ENCODE data around the gene CD40LG.

The CD40LG gene

GRCh38 chrX:136691028-136691809 lies 43.3 kb downstream of the CD40LG start:
- Histone ChIP-seq H4K8ac (ENCODE audit: low read depth, low read length) (no peak overlapping the region), H4K5ac (ENCODE audit: low read length) (no peak overlapping the region), H3K4me2 (ENCODE audit: low read length) (no peak overlapping the region), H3K79me1 (ENCODE audit: low read length) (no peaks in the 10 kb centered on the region), H2BK5ac (ENCODE audit: low read length) (no peak overlapping the region), H3K4me3 (ENCODE audit: low read length) (no peak overlapping the region), H3K23ac (ENCODE audit: low read length) (no peak overlapping the region), H3K79me2 (ENCODE audit: control insufficient read depth, insufficient read depth, low read length) (no peaks in the 10 kb centered on the region), H3K18ac (ENCODE audit: low read length) (no peak overlapping the region), H3K4ac (ENCODE audit: low read depth, low read length) (no peak overlapping the region), H3K27ac (ENCODE audit: low read depth, low read length) (no peak overlapping the region), H3K56ac (ENCODE audit: low read length) (no peak overlapping the region), H2BK120ac (ENCODE audit: low read depth, low read length) (no peak overlapping the region), H3K36me3 (ENCODE audit: control insufficient read depth, insufficient read depth, low read length) (no peaks in the 10 kb centered on the region), H3K9ac (ENCODE audit: low read length) (no peak overlapping the region), H2AK5ac (ENCODE audit: low read length) (no peak overlapping the region), H2BK15ac (replicated peaks; ENCODE audit: low read depth) (no peak overlapping the region), H3K4me1 (ENCODE audit: control insufficient read depth, low read depth, low read length) (no peaks in the 10 kb centered on the region), H3K27me3 (ENCODE audit: insufficient read depth, low read length, poor library complexity) (no peaks in the 10 kb centered on the region)
- whole genome bisulfite sequencing (ENCODE audit: extremely low coverage, insufficient coverage, low lambda C conversion rate): no CpG with 5 or more reads among the region's 3 CpGs
- no peak for DNase-seq

GRCh38 chrX:136692271-136692670 lies 44.3 kb downstream of the CD40LG start:
- Histone ChIP-seq H3K23ac (ENCODE audit: low read length) (no peak overlapping the region), H3K4me3 (ENCODE audit: low read length) (no peak overlapping the region), H3K79me2 (ENCODE audit: control insufficient read depth, insufficient read depth, low read length) (no peaks in the 10 kb centered on the region), H2BK120ac (ENCODE audit: low read depth, low read length) (no peak overlapping the region), H2AK5ac (ENCODE audit: low read length) (no peak overlapping the region), H3K9ac (ENCODE audit: low read length) (no peak overlapping the region), H2BK5ac (ENCODE audit: low read length) (no peak overlapping the region), H2BK15ac (replicated peaks; ENCODE audit: low read depth) (no peak overlapping the region), H3K79me1 (ENCODE audit: low read length) (no peaks in the 10 kb centered on the region), H3K56ac (ENCODE audit: low read length) (no peak overlapping the region), H3K27me3 (ENCODE audit: insufficient read depth, low read length, poor library complexity) (no peaks in the 10 kb centered on the region), H3K4me1 (ENCODE audit: control insufficient read depth, low read depth, low read length) (no peaks in the 10 kb centered on the region), H3K27ac (ENCODE audit: low read depth, low read length) (no peak overlapping the region), H4K8ac (ENCODE audit: low read depth, low read length) (no peak overlapping the region), H3K4ac (ENCODE audit: low read depth, low read length) (no peak overlapping the region), H4K5ac (ENCODE audit: low read length) (no peak overlapping the region), H3K18ac (ENCODE audit: low read length) (no peak overlapping the region), H3K36me3 (ENCODE audit: control insufficient read depth, insufficient read depth, low read length) (no peaks in the 10 kb centered on the region), H3K4me2 (ENCODE audit: low read length) (no peak overlapping the region)
- DNase-seq: no peak
- whole genome bisulfite sequencing (ENCODE audit: extremely low coverage, insufficient coverage, low lambda C conversion rate): no CpG with 5 or more reads among the region's 4 CpGs

- Histone ChIP-seq H3K79me1 (ENCODE audit: low read length) (no peaks in the 10 kb centered on the region), H3K9ac (ENCODE audit: low read length) (no peak overlapping the region), H4K8ac (ENCODE audit: low read depth, low read length) (no peak overlapping the region), H3K18ac (ENCODE audit: low read length) (no peak overlapping the region), H3K23ac (ENCODE audit: low read length) (no peak overlapping the region), H3K79me2 (ENCODE audit: control insufficient read depth, insufficient read depth, low read length) (no peaks in the 10 kb centered on the region), H2BK15ac (replicated peaks; ENCODE audit: low read depth) (no peak overlapping the region), H2BK5ac (ENCODE audit: low read length) (no peak overlapping the region), H3K4ac (ENCODE audit: low read depth, low read length) (no peak overlapping the region), H3K56ac (ENCODE audit: low read length) (no peak overlapping the region), H2BK120ac (ENCODE audit: low read depth, low read length) (no peak overlapping the region), H3K4me1 (ENCODE audit: control insufficient read depth, low read depth, low read length) (no peaks in the 10 kb centered on the region), H2AK5ac (ENCODE audit: low read length) (no peak overlapping the region), H3K27ac (ENCODE audit: low read depth, low read length) (no peak overlapping the region), H4K5ac (ENCODE audit: low read length) (no peak overlapping the region), H3K36me3 (ENCODE audit: control insufficient read depth, insufficient read depth, low read length) (no peaks in the 10 kb centered on the region), H3K27me3 (ENCODE audit: insufficient read depth, low read length, poor library complexity) (no peaks in the 10 kb centered on the region), H3K4me3 (ENCODE audit: low read length) (no peak overlapping the region), H3K4me2 (ENCODE audit: low read length) (no peak overlapping the region)
- no CpG with 5 or more reads among the region's 8 CpGs for WGBS (ENCODE audit: extremely low coverage, insufficient coverage, low lambda C conversion rate)
- DNase-seq: peak; percentile 38
These were observed 46.6 kb downstream of the CD40LG start for GRCh38 chrX:136694431-136695087.

- Histone ChIP-seq H2BK5ac (ENCODE audit: low read length) (no peak overlapping the region), H3K18ac (ENCODE audit: low read length) (no peak overlapping the region), H3K56ac (ENCODE audit: low read length) (no peak overlapping the region), H4K5ac (ENCODE audit: low read length) (no peak overlapping the region), H3K27ac (ENCODE audit: low read depth, low read length) (no peak overlapping the region), H3K79me2 (ENCODE audit: control insufficient read depth, insufficient read depth, low read length) (no peaks in the 10 kb centered on the region), H3K4me1 (ENCODE audit: control insufficient read depth, low read depth, low read length) (no peaks in the 10 kb centered on the region), H2BK15ac (replicated peaks; ENCODE audit: low read depth) (no peak overlapping the region), H3K23ac (ENCODE audit: low read length) (no peak overlapping the region), H3K9ac (ENCODE audit: low read length) (no peak overlapping the region), H2BK120ac (ENCODE audit: low read depth, low read length) (no peak overlapping the region), H3K4ac (ENCODE audit: low read depth, low read length) (no peak overlapping the region), H3K4me2 (ENCODE audit: low read length) (no peak overlapping the region), H3K79me1 (ENCODE audit: low read length) (no peaks in the 10 kb centered on the region), H2AK5ac (ENCODE audit: low read length) (no peak overlapping the region), H3K36me3 (ENCODE audit: control insufficient read depth, insufficient read depth, low read length) (no peaks in the 10 kb centered on the region), H4K8ac (ENCODE audit: low read depth, low read length) (no peak overlapping the region), H3K4me3 (ENCODE audit: low read length) (no peak overlapping the region), H3K27me3 (ENCODE audit: insufficient read depth, low read length, poor library complexity) (no peaks in the 10 kb centered on the region)
- DNase-seq: no peak
- no CpG with 5 or more reads among the region's 1 CpG for WGBS (ENCODE audit: extremely low coverage, insufficient coverage, low lambda C conversion rate)
These were observed 49.2 kb downstream of the CD40LG start for GRCh38 chrX:136697156-136697555.

- Histone ChIP-seq H2BK120ac (ENCODE audit: low read depth, low read length) (no peak overlapping the region), H3K4me3 (ENCODE audit: low read length) (no peak overlapping the region), H3K27ac (ENCODE audit: low read depth, low read length) (no peak overlapping the region), H3K23ac (ENCODE audit: low read length) (no peak overlapping the region), H3K79me2 (ENCODE audit: control insufficient read depth, insufficient read depth, low read length) (no peaks in the 10 kb centered on the region), H3K79me1 (ENCODE audit: low read length) (no peaks in the 10 kb centered on the region), H3K4me2 (ENCODE audit: low read length) (no peak overlapping the region), H2BK15ac (replicated peaks; ENCODE audit: low read depth) (no peak overlapping the region), H4K5ac (ENCODE audit: low read length) (no peak overlapping the region), H2BK5ac (ENCODE audit: low read length) (no peak overlapping the region), H3K4me1 (ENCODE audit: control insufficient read depth, low read depth, low read length) (no peaks in the 10 kb centered on the region), H3K56ac (ENCODE audit: low read length) (no peak overlapping the region), H3K36me3 (ENCODE audit: control insufficient read depth, insufficient read depth, low read length) (no peaks in the 10 kb centered on the region), H3K18ac (ENCODE audit: low read length) (no peak overlapping the region), H4K8ac (ENCODE audit: low read depth, low read length) (no peak overlapping the region), H2AK5ac (ENCODE audit: low read length) (no peak overlapping the region), H3K27me3 (ENCODE audit: insufficient read depth, low read length, poor library complexity) (no peaks in the 10 kb centered on the region), H3K9ac (ENCODE audit: low read length) (no peak overlapping the region), H3K4ac (ENCODE audit: low read depth, low read length) (no peak overlapping the region)
- no peak for DNase-seq
- no CpG with 5 or more reads among the region's 1 CpG for WGBS (ENCODE audit: extremely low coverage, insufficient coverage, low lambda C conversion rate)
These were observed 60.4 kb downstream of the CD40LG start for GRCh38 chrX:136708348-136708747.

Data from mesendoderm (in vitro differentiated cells).